Activated CD4-positive, alpha-beta T cell treated with anti-CD3 and anti-CD28 coated beads, Interleukin-2, amount 10 ng/mL, durations not matched to agents 7 days and 5 days (primary cell): ENCODE measurements around the gene STAT5A. TPM values are rescaled to one million over a fixed set of nuclear protein-coding genes. Genes with fewer than 3 reads are reported as not detected.
"Not testable (repeated sequence)": the region's sequence is repeated elsewhere in the genome, so short reads cannot be mapped to it uniquely, and the experiment has no call there.

ENCODE experiments used
- CTCF ChIA-PET: fragments of 350-600 bp; sonication (Branson Sonifier 250); formaldehyde crosslinking; loops from one replicate; lab custom pipeline; 2021; ENCODE audit warnings: antibody characterized with exemption; lab: Charles Lee
- POLR2A ChIA-PET: fragments of 350-600 bp; sonication (Branson Sonifier 250); formaldehyde crosslinking; loops from one replicate; lab custom pipeline; 2021; ENCODE audit warnings: antibody characterized with exemption; lab: Charles Lee
- DNase-seq: peaks from one replicate; pipeline ENCODE4 v3.0.0-alpha.2; 2020
- H3K27ac Mint-ChIP-seq: one replicate; pipeline ENCODE4 v1.8.0; 2021; ENCODE audit warnings: mild to moderate bottlenecking, moderate library complexity, mixed read lengths
- H3K27me3 Mint-ChIP-seq: one replicate; pipeline ENCODE4 v1.8.0; 2021; ENCODE audit warnings: mixed read lengths
- H3K36me3 Mint-ChIP-seq: one replicate; pipeline ENCODE4 v1.8.0; 2021; ENCODE audit warnings: low read depth, mixed read lengths
- H3K4me1 Mint-ChIP-seq: one replicate; pipeline ENCODE4 v1.8.0; 2021; ENCODE audit warnings: mixed read lengths
- H3K4me3 Mint-ChIP-seq: one replicate; pipeline ENCODE4 v1.8.0; 2021; ENCODE audit warnings: mild to moderate bottlenecking, moderate library complexity, mixed read lengths
- H3K9me3 Mint-ChIP-seq: one replicate; pipeline ENCODE4 v1.8.0; 2021; ENCODE audit warnings: mixed read lengths
- total RNA-seq, 2 experiments: library from RNA; stranded (reverse); gene quantifications; one replicate each; pipeline ENCODE4 v1.2.3, GENCODE V29; 2021

STAT5A gene
- 100 to 1,000 TPM in 1 of 2 experiments, 10 to 100 TPM in 1; 99.5 to 108 TPM for total RNA-seq

GRCh38 chr17:42287977-42288802 lies at the start of gene STAT5A:
TSS of gene STAT5A (plus strand) at chr17:42288498. CDS start at chr17:42289412, 914 bp downstream.
- H3K4me3 Mint-ChIP-seq, result peak within 1 kb of the TSS; percentile 88
- DNase-seq, result peak; percentile 85
- no peaks in the 10 kb centered on the region for H3K9me3 Mint-ChIP-seq
- H3K27ac Mint-ChIP-seq, result peak within 1 kb of the TSS; percentile 93
- H3K36me3 Mint-ChIP-seq, result peaks cover 22% of the 10 kb centered on the region
- H3K27me3 Mint-ChIP-seq, result no peaks in the 10 kb centered on the region
- ChIA-PET CTCF (interaction anchor here (1.2 to 3.8 kb wide), 6 partner anchors 9 to 66 kb away, joined by 3 to 14 read pairs (median 4); no protein-coding TSS in a partner anchor), POLR2A (interaction anchor here (0.6 to 1.0 kb wide), 3 partner anchors 13 to 129 kb away, joined by 3 read pairs; no protein-coding TSS in a partner anchor)
- H3K4me1 Mint-ChIP-seq, result peaks cover 51% of the 10 kb centered on the region

GRCh38 chr17:42239576-42239975 lies 48.7 kb upstream of the STAT5A start:
- CTCF ChIA-PET, result interaction anchor here (1.0 to 2.4 kb wide), 2 partner anchors 10 to 17 kb away, joined by 3 to 12 read pairs; no protein-coding TSS in a partner anchor
- H3K27me3 Mint-ChIP-seq, DNase-seq, POLR2A ChIA-PET, H3K27ac Mint-ChIP-seq, H3K9me3 Mint-ChIP-seq, H3K4me3 Mint-ChIP-seq: not testable (repeated sequence)
- Mint-ChIP-seq H3K36me3 (peaks cover 13% of the 10 kb centered on the region), H3K4me1 (peaks cover 16% of the 10 kb centered on the region)

DNA sequence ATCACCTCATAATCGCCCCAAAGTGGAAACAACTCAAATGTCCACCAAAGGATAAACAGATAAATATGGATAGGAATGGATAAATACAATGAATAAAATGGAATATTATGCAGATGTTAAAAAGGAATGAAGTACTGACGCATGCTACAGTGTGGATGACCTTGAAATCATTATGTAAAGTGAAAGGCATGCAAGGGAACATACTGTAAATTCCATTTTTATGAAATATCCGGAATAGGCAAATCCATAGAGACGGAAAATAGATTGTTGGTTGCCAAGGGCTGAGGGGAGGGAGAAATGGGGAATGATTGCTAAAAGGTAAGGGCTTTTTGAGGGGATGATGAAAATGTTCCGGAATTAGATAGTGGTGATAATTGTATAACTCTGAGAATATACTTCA lies 48.1 kb upstream of the STAT5A start:
- H3K9me3 Mint-ChIP-seq, result no peaks in the 10 kb centered on the region
- H3K36me3 Mint-ChIP-seq, result peaks cover 10% of the 10 kb centered on the region
- H3K27me3 Mint-ChIP-seq, result no peaks in the 10 kb centered on the region
- H3K4me3 Mint-ChIP-seq, result no peak overlapping the region
- CTCF ChIA-PET, result interaction anchor here (0.5 to 2.4 kb wide), 2 partner anchors 10 to 24 kb away, joined by 3 to 12 read pairs; no protein-coding TSS in a partner anchor
- DNase-seq, result no peak
- H3K4me1 Mint-ChIP-seq, result peaks cover 16% of the 10 kb centered on the region
- no peak overlapping the region for H3K27ac Mint-ChIP-seq
- POLR2A ChIA-PET, result no interaction called here

DNA sequence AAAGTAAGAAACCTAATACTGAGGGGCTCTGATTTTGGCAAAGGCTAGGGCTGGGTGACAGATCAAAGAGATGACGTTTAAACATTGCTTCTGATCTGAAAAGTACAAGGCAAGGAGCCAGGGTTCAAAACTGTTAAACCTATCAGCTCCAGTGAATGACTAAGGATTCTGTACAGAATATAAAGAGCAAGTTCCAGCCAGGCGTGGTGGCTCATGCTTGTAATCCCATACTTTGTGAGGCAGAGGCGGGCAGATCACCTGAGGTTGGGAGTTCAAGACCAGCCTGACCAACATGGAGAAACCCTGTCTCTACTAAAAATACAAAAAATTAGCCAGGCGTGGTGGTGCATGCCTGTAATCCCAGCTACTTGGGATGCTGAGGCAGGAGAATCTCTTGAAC lies 47.4 kb upstream of the STAT5A start:
- H3K27me3 Mint-ChIP-seq, H3K27ac Mint-ChIP-seq, H3K9me3 Mint-ChIP-seq, DNase-seq, H3K4me3 Mint-ChIP-seq, POLR2A ChIA-PET: not testable (repeated sequence)
- Mint-ChIP-seq H3K36me3 (peaks cover 11% of the 10 kb centered on the region), H3K4me1 (peaks cover 18% of the 10 kb centered on the region)
- CTCF ChIA-PET, result interaction anchor here (0.5 to 0.7 kb wide), 3 partner anchors 14 to 25 kb away, joined by 3 to 5 read pairs (median 3); no protein-coding TSS in a partner anchor

DNA sequence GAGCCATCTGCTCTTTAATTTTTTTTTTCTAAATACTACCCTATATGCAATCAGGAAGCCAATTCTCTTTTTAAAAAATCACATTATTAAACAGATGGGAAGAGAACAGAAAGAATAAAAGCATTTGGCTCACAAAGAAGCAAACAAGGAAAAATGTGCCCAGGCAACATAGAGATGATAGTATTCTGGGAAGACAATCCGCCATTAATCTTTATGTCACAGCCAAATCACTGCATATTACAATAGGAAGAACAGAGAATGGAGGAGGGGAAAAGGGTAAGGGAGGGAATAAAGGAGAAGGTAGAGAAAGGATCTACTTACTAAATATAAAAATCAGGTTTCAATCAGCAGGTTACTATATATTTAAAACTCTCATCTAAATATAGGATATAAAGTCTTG lies 46.4 kb upstream of the STAT5A start:
- no peaks in the 10 kb centered on the region for H3K27me3 Mint-ChIP-seq
- ChIA-PET POLR2A (interaction anchor here (0.5 kb wide), 1 partner anchor 300 kb away, joined by 3 read pairs; no protein-coding TSS in a partner anchor), CTCF (no interaction called here)
- H3K4me3 Mint-ChIP-seq, result no peak overlapping the region
- no peak for DNase-seq
- H3K27ac Mint-ChIP-seq, result no peak overlapping the region
- H3K9me3 Mint-ChIP-seq, result no peaks in the 10 kb centered on the region
- peaks cover 12% of the 10 kb centered on the region for H3K36me3 Mint-ChIP-seq
- peaks cover 24% of the 10 kb centered on the region for H3K4me1 Mint-ChIP-seq

DNA sequence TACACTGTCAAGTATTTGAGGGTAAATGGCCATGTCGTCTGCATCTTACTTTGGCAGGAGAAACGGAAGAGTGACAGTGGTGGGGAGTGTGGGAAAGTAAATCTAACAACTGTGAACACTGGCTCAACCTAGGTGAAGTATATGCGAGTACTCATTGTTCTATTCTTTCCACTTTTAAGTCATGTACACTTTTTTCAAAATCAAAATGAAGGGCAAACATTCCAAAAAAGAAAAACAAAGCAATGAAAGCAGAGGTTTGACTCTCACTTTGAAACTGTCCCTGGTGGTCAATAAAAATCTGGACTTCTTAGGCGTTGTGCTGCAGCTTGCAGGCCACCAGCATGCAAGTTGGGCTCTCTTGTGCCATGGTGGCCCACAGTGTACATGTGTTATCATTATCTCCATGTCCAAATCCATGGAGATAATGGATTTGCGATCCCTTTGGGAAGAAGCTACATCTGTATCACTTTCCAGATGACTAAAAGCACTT lies 44.8 kb upstream of the STAT5A start:
- DNase-seq, result no peak
- Mint-ChIP-seq H3K36me3 (peaks cover 11% of the 10 kb centered on the region), H3K27me3 (no peaks in the 10 kb centered on the region), H3K9me3 (no peaks in the 10 kb centered on the region), H3K27ac (no peak overlapping the region), H3K4me3 (no peak overlapping the region), H3K4me1 (peaks cover 39% of the 10 kb centered on the region)
- ChIA-PET POLR2A (no interaction called here), CTCF (interaction anchor here (0.6 to 1.3 kb wide), 3 partner anchors 22 to 47 kb away, joined by 3 to 5 read pairs (median 4); no protein-coding TSS in a partner anchor)

DNA sequence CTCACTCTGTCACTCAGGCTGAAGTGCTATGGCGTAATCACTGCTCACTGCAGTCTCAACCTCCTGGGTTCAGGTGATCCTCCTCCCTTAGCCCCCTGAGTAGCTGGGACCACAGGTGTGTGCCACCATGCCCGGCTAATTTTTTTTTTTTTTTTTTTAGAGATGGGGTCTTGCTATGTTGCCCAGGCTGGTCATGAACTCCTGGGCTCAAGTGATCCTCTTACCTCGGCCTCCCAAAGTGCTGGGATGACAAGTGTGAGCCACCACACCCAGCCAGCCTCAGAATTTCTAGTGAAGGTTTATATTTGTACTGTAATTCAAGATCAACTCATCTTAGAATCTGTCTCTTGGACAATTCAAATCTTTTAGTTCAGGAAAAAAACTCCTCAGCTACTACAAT lies 44.2 kb upstream of the STAT5A start:
- CTCF ChIA-PET, result interaction anchor here (0.6 to 1.3 kb wide), 3 partner anchors 22 to 46 kb away, joined by 3 to 5 read pairs (median 4); no protein-coding TSS in a partner anchor
- H3K27me3 Mint-ChIP-seq, POLR2A ChIA-PET, H3K27ac Mint-ChIP-seq, DNase-seq, H3K9me3 Mint-ChIP-seq, H3K4me3 Mint-ChIP-seq: not testable (repeated sequence)
- Mint-ChIP-seq H3K36me3 (peaks cover 14% of the 10 kb centered on the region), H3K4me1 (peaks cover 44% of the 10 kb centered on the region)

GRCh38 chr17:42245183-42245582 lies 43.1 kb upstream of the STAT5A start:
- POLR2A ChIA-PET, H3K9me3 Mint-ChIP-seq, H3K4me3 Mint-ChIP-seq, CTCF ChIA-PET, H3K27ac Mint-ChIP-seq, H3K27me3 Mint-ChIP-seq, DNase-seq: not testable (repeated sequence)
- Mint-ChIP-seq H3K4me1 (peaks cover 53% of the 10 kb centered on the region), H3K36me3 (peaks cover 10% of the 10 kb centered on the region)

DNA sequence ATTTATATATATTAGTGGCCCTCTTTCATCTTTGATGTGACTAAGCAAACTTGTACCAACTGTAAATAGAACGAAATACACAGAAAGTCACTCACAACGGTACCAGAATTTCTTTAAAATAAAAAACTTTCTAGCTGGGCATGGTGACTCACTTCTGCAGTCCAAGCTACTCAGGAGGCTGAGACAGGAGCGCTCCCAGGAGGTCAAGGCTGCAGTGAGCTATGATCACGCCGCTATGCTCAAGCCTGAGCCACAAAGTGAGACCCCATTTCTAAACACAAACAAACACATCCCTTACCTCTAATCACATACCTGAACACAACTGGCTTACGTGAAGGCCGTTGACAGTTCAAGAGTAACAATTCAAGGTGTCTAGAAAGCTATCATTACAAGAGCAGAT lies 41.8 kb upstream of the STAT5A start:
- Mint-ChIP-seq H3K9me3 (no peaks in the 10 kb centered on the region), H3K4me3 (peak overlapping the region; percentile 34), H3K27me3 (no peaks in the 10 kb centered on the region), H3K4me1 (peaks cover 62% of the 10 kb centered on the region), H3K27ac (peak overlapping the region; percentile 94), H3K36me3 (peaks cover 9% of the 10 kb centered on the region)
- ChIA-PET CTCF (interaction anchor here (0.6 to 3.2 kb wide), 5 partner anchors 20 to 249 kb away, joined by 3 to 17 read pairs (median 4); partner anchors contain the start of gene STAT5A), POLR2A (no interaction called here)
- no peak for DNase-seq

DNA sequence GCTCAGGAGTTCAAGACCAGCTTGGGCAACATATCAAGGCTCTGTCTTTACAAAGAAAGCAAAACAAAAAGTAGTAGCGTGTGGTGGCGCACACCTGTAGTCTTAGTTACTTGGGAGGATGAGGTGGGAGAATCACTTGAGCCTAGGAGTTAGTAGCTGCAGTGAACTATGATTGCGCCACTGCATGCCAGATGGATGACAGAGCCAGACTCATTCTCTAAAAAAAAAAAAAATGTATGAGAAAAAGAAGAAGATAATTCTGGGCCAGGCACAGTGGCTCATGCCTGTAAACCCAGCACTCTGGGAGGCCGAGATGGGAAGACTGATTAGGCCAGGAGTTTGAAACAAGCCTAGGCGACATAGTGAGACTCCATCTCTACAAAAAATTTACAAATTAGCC lies 40.6 kb upstream of the STAT5A start:
- no peak for DNase-seq
- H3K36me3 Mint-ChIP-seq, result peaks cover 9% of the 10 kb centered on the region
- peaks cover 67% of the 10 kb centered on the region for H3K4me1 Mint-ChIP-seq
- no peaks in the 10 kb centered on the region for H3K9me3 Mint-ChIP-seq
- ChIA-PET POLR2A (interaction anchor here (0.6 kb wide), 1 partner anchor 18 kb away, joined by 6 read pairs; no protein-coding TSS in a partner anchor), CTCF (interaction anchor here (0.6 to 3.2 kb wide), 9 partner anchors 13 to 176 kb away, joined by 3 to 17 read pairs (median 4); partner anchors contain the start of gene STAT5A)
- H3K27me3 Mint-ChIP-seq, result no peaks in the 10 kb centered on the region
- H3K4me3 Mint-ChIP-seq, result peak overlapping the region; percentile 35
- H3K27ac Mint-ChIP-seq, result peak overlapping the region; percentile 94

DNA sequence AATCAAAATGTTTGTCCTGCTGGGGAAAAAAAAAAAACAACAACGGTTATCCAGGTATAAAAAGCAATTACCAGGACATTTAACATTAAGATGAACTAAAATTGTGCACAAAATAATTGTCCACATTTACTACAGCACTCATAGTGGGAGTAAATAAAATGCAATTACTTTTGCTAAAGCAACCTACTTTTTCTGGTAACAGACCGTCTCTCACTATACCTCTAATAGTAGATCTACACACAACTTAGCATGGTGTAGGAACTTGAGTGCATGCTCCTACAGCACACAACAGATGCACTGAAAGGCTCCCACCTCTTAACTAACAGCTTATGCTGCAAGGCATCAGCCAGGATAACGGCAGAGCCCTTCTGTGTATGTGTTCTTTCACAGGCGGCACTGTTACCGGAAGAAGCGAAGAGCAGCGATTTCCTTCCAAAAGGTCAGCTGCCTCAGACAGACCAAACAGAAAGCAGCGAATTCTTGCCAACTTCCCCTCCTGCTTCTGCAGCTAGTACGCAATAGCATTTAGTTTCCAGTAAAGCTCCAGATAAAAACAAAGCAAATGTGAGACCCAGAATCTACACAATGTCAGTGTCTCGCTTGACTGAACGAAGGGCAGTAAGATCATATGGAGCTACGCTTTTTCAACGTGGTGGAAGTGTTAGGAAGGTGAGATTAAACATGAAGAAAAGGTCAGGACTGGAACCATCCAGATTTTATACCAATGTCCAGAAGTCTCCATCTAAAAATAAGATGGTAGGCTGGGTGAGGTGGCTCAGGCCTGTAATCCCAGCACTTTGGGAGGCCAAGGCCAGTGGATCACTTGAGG lies 39.7 kb upstream of the STAT5A start:
- H3K36me3 Mint-ChIP-seq, result peaks cover 9% of the 10 kb centered on the region
- H3K27ac Mint-ChIP-seq, result peak overlapping the region; percentile 94
- peak; percentile 89 for DNase-seq
- H3K4me1 Mint-ChIP-seq, result peaks cover 72% of the 10 kb centered on the region
- CTCF ChIA-PET, result interaction anchor here (0.6 to 3.5 kb wide), 11 partner anchors 10 to 181 kb away, joined by 3 to 17 read pairs (median 4); no protein-coding TSS in a partner anchor
- H3K27me3 Mint-ChIP-seq, result no peaks in the 10 kb centered on the region
- POLR2A ChIA-PET, result interaction anchor here (0.6 to 1.1 kb wide), 4 partner anchors 17 to 140 kb away, joined by 3 to 6 read pairs (median 4); no protein-coding TSS in a partner anchor
- H3K9me3 Mint-ChIP-seq, result no peaks in the 10 kb centered on the region
- peak overlapping the region; percentile 77 for H3K4me3 Mint-ChIP-seq
